ENCODE data around the gene FMNL3. TPM values are rescaled to one million over a fixed set of nuclear protein-coding genes. Genes with fewer than 3 reads are reported as not detected.

FMNL3 gene
- total and polyA plus RNA-seq, 2 of the 8 experiments (the other 6 are each of a cell fraction or from before 2014, with no cell fraction given) = 8.6 to 29.0 TPM

- H2BK15ac ChIP-seq (ENCODE audit: low read length) = no peak overlapping the region; the same call in 1 of the 2 replicates
- H3K18ac ChIP-seq (ENCODE audit: extremely low read depth, low read length) = peak overlapping the region; percentile 22; the same call in 1 of the 2 replicates
- H4K91ac ChIP-seq (replicated peaks; ENCODE audit: insufficient read length, low read length) = no peak overlapping the region
- peak overlapping the region; percentile 44; the same call in 1 of the 2 replicates for H2AK5ac ChIP-seq (ENCODE audit: low read depth, low read length)
- peaks cover 10% of the 10 kb centered on the region for H3K23me2 ChIP-seq (ENCODE audit: low read depth, low read length)
- 63% methylated on average over 10 of the region's 10 CpGs; no CpG with 5 or more reads in 1 of the 2 experiments for WGBS, 2 experiments (ENCODE audit: extremely low coverage in 1 of 2, insufficient coverage in 1 of 2, insufficient read length in 1 of 2, insufficient replicate concordance in 2 of 2, low coverage in 1 of 2, low lambda C conversion rate in 2 of 2, missing lambda C conversion rate in 1 of 2)
- no peak for DNase-seq (ENCODE audit: low read depth in 1 of 2, low spot score in 2 of 2)
- peak overlapping the region in 1 of 4 experiments; percentile 58; a peak in 1 of 7 replicates for H3K9ac ChIP-seq (replicated peaks in 1 of 4; ENCODE audit: extremely low read depth in 1 of 4, low read depth in 3 of 4, low read length in 3 of 4)
- peaks cover 3 to 10% of the 10 kb centered on the region in 2 experiments for H4K20me1 ChIP-seq (replicated peaks in 1 of 2; ENCODE audit: control insufficient read depth in 1 of 2, insufficient read depth in 2 of 2, low read length in 2 of 2)
- H3K79me2 ChIP-seq (ENCODE audit: control insufficient read depth in 1 of 2, insufficient read depth in 2 of 2, low read length in 2 of 2) = peaks cover 9 to 57% of the 10 kb centered on the region in 2 experiments
- no peak overlapping the region for H3K14ac ChIP-seq (ENCODE audit: insufficient read length)
- ChIA-PET CTCF (ENCODE audit: partially characterized antibody) (interaction anchor here (0.6 to 10.3 kb wide), 14 partner anchors 10 to 125 kb away, joined by 3 to 222 read pairs (median 4); partner anchors contain the start of gene TMBIM6), POLR2A (ENCODE audit: partially characterized antibody) (interaction anchor here (0.7 to 6.2 kb wide), 13 partner anchors 8 to 123 kb away, joined by 3 to 34 read pairs (median 5); partner anchors contain the start of genes NCKAP5L and TMBIM6)
- no peak overlapping the region for H4K8ac ChIP-seq (ENCODE audit: extremely low read depth, insufficient read depth, low read length)
- H2AFZ ChIP-seq (ENCODE audit: low read length) = no peak overlapping the region
- H3K9me3 ChIP-seq (ENCODE audit: insufficient read depth in 2 of 2, low read depth in 1 of 2, low read length in 1 of 2) = no peaks in the 10 kb centered on the region
- no peaks in the 10 kb centered on the region; the same call in 1 of the 2 replicates for H3K79me1 ChIP-seq (ENCODE audit: low read depth, low read length)
- no peaks in the 10 kb centered on the region for H3K36me3 ChIP-seq (ENCODE audit: control insufficient read depth in 2 of 4, insufficient read depth in 4 of 4, low read length in 3 of 4)
- H3K27ac ChIP-seq (ENCODE audit: low read depth, low read length) = no peak overlapping the region
- H3K4me2 ChIP-seq (ENCODE audit: insufficient read depth in 1 of 2, low read depth in 2 of 2, low read length in 2 of 2) = peak overlapping the region; percentile 64 to 90
- peak overlapping the region; percentile 53 to 82 (median 75); a peak in 7 of 8 replicates for H3K4me3 ChIP-seq (ENCODE audit: extremely low read depth in 1 of 4, insufficient read depth in 2 of 4, low read depth in 3 of 4, low read length in 4 of 4)
- H2BK20ac ChIP-seq (ENCODE audit: low read length) = no peak overlapping the region
- peak overlapping the region; percentile 78; the same call in 1 of the 2 replicates for H2BK12ac ChIP-seq (ENCODE audit: low read depth, low read length)
- no peak overlapping the region for H3K56ac ChIP-seq (replicated peaks; ENCODE audit: insufficient read length, low read depth, low read length)
- H3K27me3 ChIP-seq (replicated peaks in 1 of 4; ENCODE audit: control insufficient read depth in 3 of 4, extremely low read depth in 1 of 4, insufficient read depth in 3 of 4, low read length in 3 of 4) = peaks cover 1 to 9% (median 6%) of the 10 kb centered on the region in 4 experiments
- no peak for TF ChIP-seq SIX5 (IDR thresholded peaks at IDR 0.05; ENCODE audit: low read depth, low read length)
- 0 out of 2 replicates have a peak, but pooled peaks have one; percentile 1 for TF ChIP-seq PHF8 (conservative IDR thresholded peaks at IDR 0.05; ENCODE audit: low read depth, low read length)
- no peak; a peak in 1 of 3 replicates for TF ChIP-seq POLR2A (IDR thresholded peaks at IDR 0.05; ENCODE audit: control extremely low read depth in 1 of 2, low read depth in 2 of 2, low read length in 2 of 2)
- no peak for TF ChIP-seq SP2 (IDR thresholded peaks at IDR 0.05; ENCODE audit: low read length)
- TF ChIP-seq BCL11A (IDR thresholded peaks at IDR 0.05; ENCODE audit: low read depth in 2 of 2, low read length in 2 of 2) = no peak
- H4K5ac ChIP-seq (ENCODE audit: insufficient read length, low read depth, low read length) = no peak overlapping the region
- FAIRE-seq = no peak
- H2BK120ac ChIP-seq (replicated peaks; ENCODE audit: low read depth, low read length) = no peak overlapping the region
- H3K4ac ChIP-seq (replicated peaks; ENCODE audit: insufficient read length, low read depth, low read length) = peak overlapping the region; percentile 16
- H2BK5ac ChIP-seq (ENCODE audit: low read depth, low read length) = peak overlapping the region; percentile 32; the same call in 1 of the 2 replicates
- H3K4me1 ChIP-seq (replicated peaks in 1 of 4; ENCODE audit: control insufficient read depth in 3 of 4, insufficient read depth in 4 of 4, low read length in 3 of 4) = peaks cover 3 to 27% (median 8%) of the 10 kb centered on the region in 4 experiments
- H3K23ac ChIP-seq (ENCODE audit: insufficient read length) = no peak overlapping the region
Measured at GRCh38 chr12:49705479-49706134, 1.6 kb downstream of the FMNL3 start.

Data from H1 (cell line).